GM18907 (cell line): ENCODE measurements around the gene ASCC1.

ENCODE experiments used
- ATAC-seq: cut with Tn5 transposase; IDR thresholded peaks from one replicate; pipeline ENCODE4 v1.9.1; 2021; ENCODE audit warnings: mild to moderate bottlenecking, moderate library complexity; ENCODE audit not compliant: unreplicated experiment

ASCC1 gene

DNA sequence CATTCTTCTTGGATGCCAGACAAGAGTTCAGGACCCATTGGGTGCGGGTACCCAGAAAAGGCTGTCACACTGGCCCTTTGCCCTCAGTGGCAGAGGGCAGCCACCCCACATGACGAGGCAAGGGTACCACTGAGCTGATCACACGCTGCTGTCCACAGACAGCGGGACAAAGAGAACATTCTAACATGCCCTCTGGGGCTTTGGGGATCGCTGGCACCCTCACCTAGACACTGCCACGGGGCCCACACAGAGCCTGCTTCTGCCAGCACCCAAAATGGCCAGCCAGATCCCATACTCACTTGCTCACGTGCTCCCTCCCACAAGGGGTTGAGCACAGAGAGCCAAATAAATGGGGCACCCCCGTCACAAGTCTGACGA lies 111.0 kb downstream of the ASCC1 start:
- no peak for ATAC-seq

DNA sequence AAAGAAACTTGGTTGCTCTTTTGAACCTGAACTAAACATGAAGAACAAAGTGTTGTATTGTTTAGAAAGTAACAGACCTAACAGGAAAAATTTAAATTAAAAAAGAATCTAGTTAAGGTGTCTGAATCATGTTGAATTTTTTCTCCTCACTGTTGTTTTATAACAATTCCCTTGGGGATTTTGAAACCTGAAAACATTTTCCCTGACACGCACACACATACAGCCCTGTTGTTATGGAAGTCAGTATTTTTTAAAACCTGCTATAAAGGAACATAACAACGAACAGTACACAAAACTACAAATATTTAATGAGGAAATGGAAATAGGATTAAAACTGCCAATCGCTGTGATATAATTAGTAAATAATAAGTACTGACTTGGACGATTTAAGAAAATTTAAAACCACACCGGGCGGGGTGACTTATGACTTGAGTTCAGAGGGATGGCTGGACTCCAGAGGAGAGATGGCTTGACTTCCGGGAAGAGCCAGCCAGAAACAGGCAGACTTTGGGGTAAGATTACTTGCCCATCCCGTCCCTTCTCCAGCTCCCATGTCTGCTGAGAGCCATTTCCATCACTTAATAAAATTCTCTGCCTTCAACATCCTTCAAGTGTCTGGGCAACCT lies 111.5 kb downstream of the ASCC1 start:
- ATAC-seq: no peak

- no peak for ATAC-seq
These were observed 116.5 kb downstream of the ASCC1 start for GRCh38 chr10:72099600-72099921.

DNA sequence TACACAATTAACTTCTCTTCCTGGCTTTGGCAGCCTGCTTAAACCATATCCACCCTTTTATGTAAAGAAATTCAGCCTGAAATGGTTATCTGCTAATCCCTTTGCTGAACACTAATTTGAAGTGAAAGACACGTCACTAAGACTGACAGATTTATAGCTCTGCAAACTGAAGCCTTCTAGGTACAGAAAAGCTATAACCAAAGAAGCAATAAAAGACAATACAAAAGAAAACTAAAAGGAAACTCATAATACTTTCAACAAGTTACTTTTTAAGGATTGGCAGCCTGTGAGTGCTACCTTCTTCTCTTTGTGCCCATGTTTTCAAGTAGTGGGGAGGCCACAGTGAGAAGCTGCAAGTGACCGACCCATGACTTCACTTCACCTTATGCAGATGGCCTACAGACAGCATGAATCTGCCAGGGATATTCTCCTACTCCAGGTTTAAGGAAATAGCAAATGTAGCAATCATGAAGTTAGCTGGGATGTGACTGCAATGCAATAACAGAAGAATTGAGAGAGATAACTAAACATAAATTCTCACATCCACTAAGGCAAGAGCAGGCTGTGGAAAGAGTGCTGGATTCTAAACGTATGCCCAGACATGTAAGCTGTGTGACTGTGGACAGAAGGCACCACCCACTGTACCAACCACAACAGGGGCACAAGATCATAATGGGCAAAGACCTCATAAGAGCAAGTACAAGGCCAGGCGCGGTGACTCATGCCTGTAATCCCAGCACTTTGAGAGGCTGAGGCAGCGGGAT lies 117.1 kb downstream of the ASCC1 start:
- no peak for ATAC-seq

- ATAC-seq: no peak
These were observed 117.7 kb downstream of the ASCC1 start for GRCh38 chr10:72098301-72098835.

GRCh38 chr10:72097448-72098300 lies 118.4 kb downstream of the ASCC1 start:
- no peak for ATAC-seq

DNA sequence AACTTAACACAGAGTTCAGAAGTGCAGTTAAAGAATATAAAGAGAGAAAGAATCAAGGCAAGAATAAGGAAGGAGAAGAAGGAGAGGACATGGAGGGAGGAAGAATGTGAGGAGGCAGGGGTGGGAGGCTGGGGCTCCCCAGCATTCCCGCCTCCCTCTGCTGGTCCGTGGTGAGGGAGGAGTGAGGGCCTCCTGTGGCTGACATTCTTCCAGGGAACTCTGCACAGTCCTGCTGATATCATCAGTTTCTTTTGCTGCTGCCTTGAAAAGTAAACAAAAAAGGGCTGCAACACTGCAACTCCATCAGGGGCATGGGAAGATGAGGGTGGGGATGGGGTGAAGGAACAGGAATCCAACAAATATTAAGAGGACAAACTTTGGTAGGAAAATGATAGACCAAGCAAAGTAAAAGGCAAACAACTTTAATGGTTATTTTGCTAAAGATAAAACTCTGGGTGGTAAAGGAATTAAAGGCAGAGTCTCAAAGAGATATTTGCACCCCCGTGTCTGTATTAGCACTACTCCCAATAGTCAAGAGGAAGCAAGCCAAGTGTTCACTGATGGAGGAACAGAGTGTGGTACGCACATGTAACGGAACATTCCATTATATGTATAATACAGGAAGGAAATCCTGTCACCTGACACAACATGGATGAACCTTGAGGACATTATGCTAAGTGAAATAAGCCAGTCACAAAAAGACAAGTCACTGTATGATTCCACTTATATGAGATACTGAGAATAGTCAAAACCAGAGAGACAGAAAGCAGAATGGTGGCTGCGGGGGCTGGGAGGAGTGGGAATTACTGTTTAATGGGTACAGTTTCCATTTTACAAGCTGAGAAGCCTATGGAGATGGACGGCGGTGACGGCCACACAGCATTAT lies 119.7 kb downstream of the ASCC1 start:
- no peak for ATAC-seq

DNA sequence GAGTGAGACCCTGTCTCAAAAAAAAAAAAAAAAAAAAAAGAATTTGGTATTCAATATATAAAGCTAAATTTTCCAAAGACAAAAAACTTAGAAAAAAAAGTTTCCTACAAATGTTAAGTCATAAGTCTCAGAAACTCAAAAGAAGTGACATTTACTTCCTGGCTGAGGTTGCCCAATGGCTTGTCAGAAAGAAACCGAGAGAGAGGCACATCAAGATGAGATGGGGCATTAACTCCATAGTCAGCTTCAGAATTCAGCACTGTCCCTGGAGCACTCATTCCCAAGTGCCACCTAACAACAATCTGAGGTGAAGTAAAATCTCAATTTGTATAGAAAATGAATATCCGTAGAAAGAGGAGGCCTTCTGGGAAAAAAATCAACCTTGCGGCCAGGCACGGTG lies 120.9 kb downstream of the ASCC1 start:
- ATAC-seq: no peak

DNA sequence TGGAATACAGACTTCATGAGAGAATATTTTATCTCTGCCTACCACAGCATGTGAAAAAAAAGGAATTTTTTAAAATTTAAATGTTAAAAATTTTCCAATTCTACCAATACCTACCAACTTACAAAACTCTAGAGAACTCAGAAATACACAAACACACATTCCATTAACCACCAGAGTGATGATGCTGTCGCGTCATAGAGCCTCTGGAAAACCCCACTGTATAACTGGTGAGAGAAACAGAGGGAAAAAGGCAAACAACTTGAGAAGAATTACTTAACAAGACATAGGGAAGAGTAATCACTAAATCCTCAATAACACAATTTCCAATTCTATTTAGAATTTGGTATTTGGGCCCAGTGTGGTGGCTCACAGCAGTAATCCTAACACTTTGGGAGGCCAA lies 121.5 kb downstream of the ASCC1 start:
- no peak for ATAC-seq

GRCh38 chr10:72093450-72093849 lies 122.6 kb downstream of the ASCC1 start:
- ATAC-seq: no peak

DNA sequence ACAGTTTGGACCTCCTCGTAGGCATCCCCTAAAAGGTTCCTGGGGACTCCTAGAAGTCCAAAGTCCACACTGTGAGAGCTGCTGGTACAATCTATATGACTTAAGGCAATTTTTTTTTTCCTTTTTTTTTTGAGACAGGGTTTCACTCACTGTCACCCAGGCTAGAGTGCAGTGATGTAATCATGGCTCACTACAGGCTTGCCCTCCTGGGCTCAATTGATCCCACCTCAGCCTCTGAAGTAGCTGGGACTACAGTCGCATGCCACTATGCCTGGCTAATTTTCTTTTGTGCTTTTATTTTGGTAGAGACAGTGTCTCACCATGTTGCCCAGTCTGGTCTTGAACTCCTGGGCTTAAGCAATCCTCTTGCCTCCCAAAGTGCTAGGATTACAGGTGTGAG lies 123.1 kb downstream of the ASCC1 start:
- no peak for ATAC-seq

DNA sequence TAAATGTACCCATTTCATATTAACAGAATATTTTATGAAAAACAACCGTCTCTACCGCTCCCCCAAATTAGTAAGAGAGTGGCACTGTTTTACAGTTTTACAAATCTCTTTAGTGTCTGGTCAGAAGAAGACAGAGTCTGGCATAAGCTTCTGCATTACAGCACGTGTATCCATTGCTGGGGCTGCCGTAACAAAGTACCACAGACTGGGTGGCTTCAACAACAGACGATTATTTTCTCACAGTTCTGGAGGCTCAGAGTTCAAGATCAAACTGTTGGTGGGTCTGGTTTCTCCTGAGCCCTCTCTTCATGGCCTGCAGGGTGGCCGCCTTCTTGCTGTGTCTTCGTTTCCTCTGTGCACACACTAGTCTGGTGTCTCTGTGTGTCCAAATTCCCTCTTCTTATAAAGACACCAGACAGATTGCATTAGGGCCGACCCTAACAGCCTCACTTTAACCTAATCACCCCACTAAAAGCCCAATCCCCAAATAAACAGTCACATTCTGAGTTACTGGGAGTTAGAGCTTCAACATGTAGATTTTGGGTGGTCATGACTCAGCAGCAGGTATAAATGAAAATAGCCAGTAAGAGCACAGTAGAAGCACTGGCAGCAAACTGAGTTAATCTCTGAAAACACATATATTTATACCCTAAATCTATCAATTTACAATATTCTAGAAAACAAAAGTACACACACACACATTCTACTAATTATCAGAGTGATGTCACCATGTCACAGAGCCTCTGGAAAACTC lies 123.7 kb downstream of the ASCC1 start:
- no peak for ATAC-seq

- no peak for ATAC-seq
These were observed 125.8 kb downstream of the ASCC1 start for GRCh38 chr10:72090326-72090725.

GRCh38 chr10:72089618-72090017 lies 126.5 kb downstream of the ASCC1 start:
- ATAC-seq: no peak

DNA sequence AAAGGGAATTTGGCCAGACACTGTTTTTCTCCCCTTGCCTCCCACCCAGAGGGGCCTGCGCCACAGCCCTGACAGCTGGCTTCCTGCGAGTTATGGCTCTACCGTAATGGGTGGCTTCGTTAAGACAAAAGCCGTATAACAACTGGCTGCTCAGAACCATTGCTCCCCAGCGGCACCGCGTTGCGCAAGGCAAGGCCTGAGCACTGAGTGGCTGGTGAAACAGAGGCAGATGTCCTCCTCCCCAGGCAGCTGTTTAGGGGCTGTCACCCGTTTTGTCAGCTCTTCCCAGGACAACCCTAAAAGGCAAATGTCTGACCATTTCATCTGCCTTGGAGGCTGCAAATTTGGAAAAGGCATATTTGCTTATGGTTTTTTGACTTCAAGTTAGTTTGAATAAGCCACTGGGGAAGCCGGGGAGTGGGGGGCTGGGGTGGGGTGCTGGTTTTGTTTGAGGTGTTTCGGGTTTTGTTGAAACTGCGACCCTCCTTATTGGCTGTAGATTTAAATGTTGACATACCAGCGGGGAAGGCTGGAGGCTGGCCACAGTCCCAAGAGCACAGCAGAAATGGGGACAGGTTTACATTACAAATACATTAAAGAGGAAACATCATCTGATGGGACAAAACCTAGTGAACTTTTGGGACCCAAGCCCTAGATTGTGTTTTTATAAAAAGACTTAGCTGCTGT lies 127.0 kb downstream of the ASCC1 start:
- ATAC-seq: no peak

- no peak for ATAC-seq
These were observed 127.8 kb downstream of the ASCC1 start, which contains the start of gene SPOCK2 for GRCh38 chr10:72087969-72088888. Gene SPOCK2 (minus strand): TSS chr10:72088551. CDS start chr10:72088328, 223 bp downstream.

- ATAC-seq: no peak
These were observed 128.6 kb downstream of the ASCC1 start for GRCh38 chr10:72087392-72087968.
